B cell (primary cell): ENCODE results near the gene MS4A7. TPM values are rescaled to one million over a fixed set of nuclear protein-coding genes. Genes with fewer than 3 reads are reported as not detected.

Experiments
- ATAC-seq: fragments of 200-7000 bp; cut with Tn5 transposase; one replicate; pipeline ENCODE4 v1.10.0; 2021; ENCODE audit warnings: low read depth, mild to moderate bottlenecking, moderate number of reproducible peaks, moderate library complexity
- CTCF ChIA-PET: fragments of 350-600 bp; sonication (Branson Sonifier 250); formaldehyde crosslinking; loops from one replicate; lab custom pipeline; 2021; ENCODE audit warnings: antibody characterized with exemption, inconsistent platforms; lab: Charles Lee
- POLR2A ChIA-PET: fragments of 350-600 bp; sonication (Branson Sonifier 250); formaldehyde crosslinking; loops from one replicate; lab custom pipeline; 2021; ENCODE audit warnings: antibody characterized with exemption; lab: Charles Lee
- DNase-seq: peaks from one replicate; pipeline ENCODE4 v3.0.0; 2013
- H2AFZ ChIP-seq: 2 replicates; pipeline ENCODE4 v1.6.1; 2012; ENCODE audit warnings: mild to moderate bottlenecking, low read depth, low read length; ENCODE audit not compliant: insufficient read depth, poor library complexity, severe bottlenecking
- H3K27ac ChIP-seq, 2 donors: 1 replicate in 1 of 2; 2 replicates in 1 of 2; pipeline ENCODE4 v1.5.1; 2012 to 2013; ENCODE audit warnings: low read length in 2 of 2, mild to moderate bottlenecking in 2 of 2, moderate library complexity in 1 of 2
- H3K27me3 ChIP-seq, 4 experiments: fragments of 200-600 bp in 1 of 4; sonication (generic) in 1 of 4; replicated peaks in 1 of 4; 1 replicate in 2 of 4; 2 replicates in 2 of 4; pipeline versions ENCODE4 v1.6.1 to v1.7.0; 2013 to 2016; ENCODE audit warnings: low read length in 3 of 4, mild to moderate bottlenecking in 2 of 4, mixed read lengths in 1 of 4, moderate library complexity in 1 of 4; ENCODE audit not compliant: insufficient read depth in 4 of 4, control insufficient read depth in 3 of 4; ENCODE audit errors: control extremely low read depth in 1 of 4
- H3K36me3 ChIP-seq, 2 experiments: replicated peaks in 1 of 2; 1 replicate in 1 of 2; 2 replicates in 1 of 2; pipeline versions ENCODE4 v1.6.1 to v1.7.1; 2013; ENCODE audit warnings: low read length in 1 of 2; ENCODE audit not compliant: insufficient read depth in 2 of 2, control insufficient read depth in 1 of 2; ENCODE audit errors: control extremely low read depth in 1 of 2, extremely low read depth in 1 of 2
- H3K4me1 ChIP-seq, 2 donors: fragments of 200-600 bp in 1 of 2; sonication (generic) in 1 of 2; 1 replicate in 1 of 2; 2 replicates in 1 of 2; pipeline versions ENCODE4 v1.5.1 to v1.6.1; 2013 to 2017; ENCODE audit warnings: low read length in 2 of 2; ENCODE audit not compliant: control insufficient read depth in 2 of 2, insufficient read depth in 2 of 2
- H3K4me2 ChIP-seq: replicated peaks from 2 replicates; pipeline ENCODE3; 2012; ENCODE audit warnings: mild to moderate bottlenecking, low read depth, low read length; ENCODE audit not compliant: poor library complexity, severe bottlenecking
- H3K4me3 ChIP-seq, 5 experiments: fragments of 200-600 bp in 1 of 5; sonication (generic) in 1 of 5; 1 replicate in 3 of 5; 2 replicates in 2 of 5; pipeline versions ENCODE4 v1.5.1 to v1.7.0; 2011 to 2016; ENCODE audit warnings: low read length in 4 of 5, mild to moderate bottlenecking in 4 of 5, low read depth in 2 of 5, control low read depth in 1 of 5, moderate library complexity in 1 of 5; ENCODE audit not compliant: insufficient read depth in 1 of 5; ENCODE audit errors: control extremely low read depth in 1 of 5, extremely low read depth in 1 of 5
- H3K79me2 ChIP-seq: fragments of 200-600 bp; sonication (generic); one replicate; pipeline ENCODE4 v1.6.0; 2016; ENCODE audit warnings: low read length; ENCODE audit not compliant: control insufficient read depth, insufficient read depth
- H3K9ac ChIP-seq: fragments of 200-600 bp; sonication (generic); 2 replicates; pipeline ENCODE4 v1.6.1; 2017; ENCODE audit warnings: mild to moderate bottlenecking, low read length, moderate library complexity
- H3K9me3 ChIP-seq, 3 donors: one replicate each; pipeline versions ENCODE4 v1.6.1 to v1.7.1; 2013; ENCODE audit warnings: low read length in 2 of 3; ENCODE audit not compliant: control insufficient read depth in 2 of 3, insufficient read depth in 1 of 3; ENCODE audit errors: control extremely low read depth in 1 of 3
- H4K20me1 ChIP-seq: 2 replicates; pipeline ENCODE4 v1.6.0; 2012; ENCODE audit warnings: mild to moderate bottlenecking, low read length; ENCODE audit not compliant: insufficient read depth, control insufficient read depth, poor library complexity, severe bottlenecking
- H3K27ac Mint-ChIP-seq: one replicate; pipeline ENCODE4 v1.8.0; 2021; ENCODE audit warnings: mixed read lengths
- H3K27me3 Mint-ChIP-seq: one replicate; pipeline ENCODE4 v1.8.0; 2021; ENCODE audit warnings: mixed read lengths
- H3K4me1 Mint-ChIP-seq: one replicate; pipeline ENCODE4 v1.8.0; 2021; ENCODE audit warnings: mixed read lengths
- H3K4me3 Mint-ChIP-seq: one replicate; pipeline ENCODE4 v1.8.0; 2021; ENCODE audit warnings: mixed read lengths
- H3K9me3 Mint-ChIP-seq: one replicate; pipeline ENCODE4 v1.8.0; 2022; ENCODE audit warnings: mixed read lengths; ENCODE audit not compliant: insufficient read depth
- CTCF ChIP-seq: fragments of 200-600 bp; IDR thresholded peaks from one replicate; pipeline ENCODE4 v1.8.0; 2022; ENCODE audit warnings: antibody characterized with exemption, mild to moderate bottlenecking
- EZH2 ChIP-seq: IDR thresholded peaks from 2 replicates; pipeline ENCODE4 v1.6.1; 2012; ENCODE audit warnings: borderline replicate concordance, low read depth, mild to moderate bottlenecking, moderate library complexity, low read length; ENCODE audit not compliant: insufficient read depth, poor library complexity, severe bottlenecking
- WGBS: methylation state at CpG from one replicate; pipeline ENCODE4 v1.1.5; 2013; ENCODE audit warnings: missing lambda C conversion rate; ENCODE audit not compliant: insufficient coverage; 5-methylcytosine and 5-hydroxymethylcytosine counted together
- intact Hi-C: fragments of 100-400 bp; cut with micrococcal nuclease; formaldehyde crosslinking; loops from one replicate; pipeline ENCODE4 v1.10.0; 2022
- polyA plus RNA-seq: library from polyadenylated mRNA; depleted of rRNA; stranded (reverse); fragments of >200 nt; gene quantifications from 2 replicates; pipeline ENCODE4 v1.2.3, GENCODE V29; 2012
- total RNA-seq, 2 donors: library from RNA; stranded (reverse); fragments of 120-200 nt in 1 of 2; gene quantifications; 1 replicate in 1 of 2; 2 replicates in 1 of 2; pipeline versions ENCODE4 v1.2.3 to v1.2.4, GENCODE V29; 2013 to 2022

MS4A7 gene
- total and polyA plus RNA-seq, 2 donors (not counting 1 experiment from before 2014, with no cell fraction given): 16.8 to 27.2 TPM

DNA sequence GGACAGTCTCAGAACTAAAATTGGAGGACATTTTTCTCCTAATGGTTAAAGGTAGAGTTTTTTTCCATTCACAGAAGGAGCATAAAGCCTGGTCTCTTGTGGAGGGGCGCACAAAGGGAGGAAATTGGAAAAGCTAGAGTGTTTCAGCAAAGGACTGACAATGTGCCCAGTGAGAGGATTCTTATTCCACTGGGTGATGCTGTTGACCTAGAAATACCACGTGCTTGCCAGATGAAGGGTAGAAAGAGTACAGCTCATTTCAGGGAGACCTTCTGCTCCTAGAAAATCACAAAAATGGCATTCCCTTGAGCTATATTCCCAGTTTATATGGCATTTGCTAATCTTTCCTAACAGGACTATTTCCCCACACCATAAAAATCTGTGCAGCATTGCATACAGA is 30.2 kb upstream of the MS4A7 start:
- no peaks in the 10 kb centered on the region for H3K9me3 ChIP-seq
- no peak overlapping the region for H3K4me2 ChIP-seq
- POLR2A ChIA-PET: no interaction called here
- H3K27ac ChIP-seq: no peak overlapping the region
- peaks cover 24% of the 10 kb centered on the region for H3K4me1 Mint-ChIP-seq
- H3K27me3 ChIP-seq: no peaks in the 10 kb centered on the region
- H3K36me3 ChIP-seq: no peaks in the 10 kb centered on the region
- CTCF ChIA-PET: interaction anchor here (0.5 to 11.2 kb wide), 28 partner anchors 8 to 429 kb away, joined by 3 to 153 read pairs (median 6); partner anchors contain the start of gene MS4A15
- H2AFZ ChIP-seq: no peak overlapping the region
- no peak overlapping the region for H3K4me3 ChIP-seq
- no peaks in the 10 kb centered on the region for H3K27me3 Mint-ChIP-seq
- no peak overlapping the region for H3K27ac Mint-ChIP-seq
- no peak for TF ChIP-seq EZH2
- peak; percentile 55 for TF ChIP-seq CTCF
- H3K9me3 Mint-ChIP-seq: no peaks in the 10 kb centered on the region
- intact Hi-C loops: loop anchor here (1.0 to 2.0 kb wide), 3 partner anchors 15 to 270 kb away; no protein-coding TSS in a partner anchor
- DNase-seq: peak; percentile 57
- no peak overlapping the region for H3K9ac ChIP-seq
- no peaks in the 10 kb centered on the region for H4K20me1 ChIP-seq
- ATAC-seq: peak; percentile 36
- 60% methylated on average over 2 of the region's 2 CpGs for WGBS
- peaks cover 22 to 26% of the 10 kb centered on the region in 2 donors for H3K4me1 ChIP-seq
- H3K79me2 ChIP-seq: no peaks in the 10 kb centered on the region
- no peak overlapping the region for H3K4me3 Mint-ChIP-seq

- Histone ChIP-seq H3K27ac (no peak overlapping the region), H3K4me3 (no peak overlapping the region), H3K9ac (no peak overlapping the region), H4K20me1 (no peaks in the 10 kb centered on the region), H3K79me2 (no peaks in the 10 kb centered on the region), H3K27me3 (no peaks in the 10 kb centered on the region), H3K36me3 (no peaks in the 10 kb centered on the region), H3K4me1 (peaks cover 22 to 26% of the 10 kb centered on the region in 2 donors), H3K4me2 (no peak overlapping the region), H3K9me3 (peaks cover 0 to 3% (median 0%) of the 10 kb centered on the region in 3 donors), H2AFZ (no peak overlapping the region)
- no peaks in the 10 kb centered on the region for H3K27me3 Mint-ChIP-seq
- no peak for TF ChIP-seq EZH2
- 83% methylated on average over 1 of the region's 1 CpG for WGBS
- H3K9me3 Mint-ChIP-seq: peaks cover 5% of the 10 kb centered on the region
- ATAC-seq (no peak), DNase-seq (no peak)
- POLR2A ChIA-PET: interaction anchor here (0.6 kb wide), 1 partner anchor 175 kb away, joined by 7 read pairs; no protein-coding TSS in a partner anchor
- intact Hi-C loops: loop anchor here (2.0 kb wide), 1 partner anchor 13 kb away; no protein-coding TSS in a partner anchor
- peaks cover 24% of the 10 kb centered on the region for H3K4me1 Mint-ChIP-seq
- H3K4me3 Mint-ChIP-seq: no peak overlapping the region
- H3K27ac Mint-ChIP-seq: no peak overlapping the region
- CTCF ChIA-PET: interaction anchor here (0.6 to 11.2 kb wide), 14 partner anchors 10 to 480 kb away, joined by 3 to 153 read pairs (median 16); partner anchors contain the start of gene MS4A15
Observed at GRCh38 chr11:60349990-60350389, 28.3 kb upstream of the MS4A7 start.
